G401 (cell line): ENCODE data around the gene TUBGCP2. TPM values are rescaled to one million over a fixed set of nuclear protein-coding genes. Genes with fewer than 3 reads are reported as not detected.
"Not testable (repeated sequence)": the region's sequence is repeated elsewhere in the genome, so short reads cannot be mapped to it uniquely, and the experiment has no call there.

ENCODE experiments used
- DNase-seq: peaks from one replicate; pipeline ENCODE4 v3.0.0-alpha.2; 2015; ENCODE audit warnings: low spot score
- in situ Hi-C: cut with HindIII; loops from 2 replicates; pipeline ENCODE4 v1.10.0; 2016; ENCODE audit warnings: low sequenced_read_pairs, mixed read lengths
- total RNA-seq: library from RNA; depleted of rRNA; stranded (reverse); fragments of >200 nt; shearing (Covaris generic); gene quantifications from 2 replicates; pipeline ENCODE4 v1.2.3, GENCODE V29; 2014

The TUBGCP2 gene
- total RNA-seq, 1 experiment from 2014 or later = 73.3 TPM

- peak; percentile 60 for DNase-seq
These were observed 19.1 kb upstream of the TUBGCP2 start for GRCh38 chr10:133327651-133328357.

GRCh38 chr10:133326745-133327650 lies 18.3 kb upstream of the TUBGCP2 start:
- in situ Hi-C loops = no loop called here
- no peak for DNase-seq

More at GRCh38 chr10:133327651-133328357, 19.1 kb upstream of the TUBGCP2 start:
- in situ Hi-C loops = no loop called here

GRCh38 chr10:133326223-133326551 lies 17.5 kb upstream of the TUBGCP2 start:
- in situ Hi-C loops = no loop called here
- DNase-seq = peak; percentile 22

- in situ Hi-C loops = no loop called here
- DNase-seq = peak; percentile 36
These were observed 17.0 kb upstream of the TUBGCP2 start for GRCh38 chr10:133325440-133326222.

GRCh38 chr10:133324857-133325260 lies 16.2 kb upstream of the TUBGCP2 start:
- in situ Hi-C loops = no loop called here
- peak; percentile 12 for DNase-seq

GRCh38 chr10:133324198-133324792 lies 15.6 kb upstream of the TUBGCP2 start:
- in situ Hi-C loops = no loop called here

GRCh38 chr10:133322064-133322709 lies 13.5 kb upstream of the TUBGCP2 start:
- DNase-seq, in situ Hi-C loops: not testable (repeated sequence)

More at GRCh38 chr10:133324198-133324792, 15.6 kb upstream of the TUBGCP2 start:
- peak; percentile 43 for DNase-seq

- in situ Hi-C loops, DNase-seq: not testable (repeated sequence)
These were observed 12.3 kb upstream of the TUBGCP2 start for GRCh38 chr10:133320852-133321422.

GRCh38 chr10:133318494-133319127 lies 9.9 kb upstream of the TUBGCP2 start:
- in situ Hi-C loops = no loop called here
- DNase-seq = peak; percentile 58

- in situ Hi-C loops = no loop called here
- DNase-seq = no peak
These were observed 8.1 kb upstream of the TUBGCP2 start for GRCh38 chr10:133316732-133317131.

GRCh38 chr10:133316266-133316665 lies 7.6 kb upstream of the TUBGCP2 start:
- DNase-seq = no peak
- in situ Hi-C loops = no loop called here

GRCh38 chr10:133315847-133316246 lies 7.2 kb upstream of the TUBGCP2 start:
- in situ Hi-C loops = no loop called here
- DNase-seq = peak; percentile 20

- in situ Hi-C loops = no loop called here
- DNase-seq = peak; percentile 9
These were observed 6.2 kb upstream of the TUBGCP2 start for GRCh38 chr10:133314911-133315310.

- in situ Hi-C loops = no loop called here
- no peak for DNase-seq
These were observed 4.5 kb upstream of the TUBGCP2 start for GRCh38 chr10:133313192-133313591.

GRCh38 chr10:133312769-133313145 lies 4.1 kb upstream of the TUBGCP2 start:
- in situ Hi-C loops = no loop called here
- no peak for DNase-seq

- in situ Hi-C loops = no loop called here
- DNase-seq = no peak
These were observed 3.5 kb upstream of the TUBGCP2 start for GRCh38 chr10:133312016-133312768.

- in situ Hi-C loops = no loop called here
- no peak for DNase-seq
These were observed 2.9 kb upstream of the TUBGCP2 start for GRCh38 chr10:133311570-133311969.
